Hepatocyte (in vitro differentiated cells): ENCODE measurements around the gene RIC8B. TPM values are rescaled to one million over a fixed set of nuclear protein-coding genes. Genes with fewer than 3 reads are reported as not detected.

ENCODE experiments used
- DNase-seq: peaks from one replicate; pipeline ENCODE4 v3.0.0-alpha.2; 2016; ENCODE audit warnings: low spot score
- H2AFZ ChIP-seq: fragments of 200-600 bp; sonication (generic); 2 replicates; pipeline ENCODE4 v1.6.0; 2016; ENCODE audit warnings: antibody characterized with exemption, mild to moderate bottlenecking
- H3K27ac ChIP-seq: fragments of 200-600 bp; sonication (generic); 2 replicates; pipeline ENCODE4 v1.5.1; 2016; ENCODE audit warnings: mild to moderate bottlenecking
- H3K27me3 ChIP-seq: fragments of 200-600 bp; sonication (generic); 2 replicates; pipeline ENCODE4 v1.6.1; 2016
- H3K36me3 ChIP-seq: fragments of 200-600 bp; sonication (generic); replicated peaks from 2 replicates; pipeline ENCODE4 v1.5.1; 2016; ENCODE audit warnings: low read depth; ENCODE audit not compliant: insufficient read depth
- H3K4me1 ChIP-seq: fragments of 200-600 bp; sonication (generic); 2 replicates; pipeline ENCODE4 v1.5.1; 2016; ENCODE audit warnings: mild to moderate bottlenecking, moderate library complexity; ENCODE audit not compliant: insufficient read depth
- H3K4me2 ChIP-seq: fragments of 200-600 bp; sonication (generic); 2 replicates; pipeline ENCODE4 v1.6.0; 2016
- H3K4me3 ChIP-seq: fragments of 200-600 bp; sonication (generic); 2 replicates; pipeline ENCODE4 v1.5.1; 2016; ENCODE audit warnings: mild to moderate bottlenecking
- H3K79me2 ChIP-seq: fragments of 200-600 bp; sonication (generic); 2 replicates; pipeline ENCODE4 v1.6.0; 2017; ENCODE audit warnings: mild to moderate bottlenecking
- H3K9me2 ChIP-seq: fragments of 200-600 bp; sonication (generic); replicated peaks from 2 replicates; pipeline ENCODE4 v1.6.0; 2017; ENCODE audit warnings: mild to moderate bottlenecking; ENCODE audit not compliant: insufficient read depth
- H3K9me3 ChIP-seq: fragments of 200-600 bp; sonication (generic); 2 replicates; pipeline ENCODE4 v1.5.1; 2016; ENCODE audit warnings: low read depth, mild to moderate bottlenecking
- H4K20me1 ChIP-seq: fragments of 200-600 bp; sonication (generic); 2 replicates; pipeline ENCODE4 v1.6.0; 2016; ENCODE audit warnings: mild to moderate bottlenecking; ENCODE audit not compliant: insufficient read depth, poor library complexity, severe bottlenecking
- CTCF ChIP-seq: fragments of 200-600 bp; sonication (generic); IDR thresholded peaks from 2 replicates; pipeline ENCODE4 v1.5.1; 2016; ENCODE audit warnings: antibody characterized with exemption, mild to moderate bottlenecking; ENCODE audit not compliant: poor library complexity
- EZH2 ChIP-seq: fragments of 200-600 bp; sonication (generic); IDR thresholded peaks from 2 replicates; pipeline ENCODE4 v1.6.1; 2016; ENCODE audit warnings: antibody characterized with exemption, mild to moderate bottlenecking, borderline replicate concordance
- EZH2phosphoT487 ChIP-seq: fragments of 200-600 bp; sonication (generic); IDR thresholded peaks from one replicate; pipeline ENCODE4 v1.6.1; 2018; ENCODE audit warnings: antibody characterized with exemption, mild to moderate bottlenecking, low read depth, moderate library complexity; ENCODE audit not compliant: unreplicated experiment, severe bottlenecking
- WGBS: methylation state at CpG from one replicate; pipeline ENCODE4 v1.1.6; 2016; ENCODE audit warnings: low lambda C conversion rate; ENCODE audit errors: missing lambda C conversion rate; 5-methylcytosine and 5-hydroxymethylcytosine counted together
- polyA plus RNA-seq: library from polyadenylated mRNA; unstranded; fragments of >200 nt; fragmentation: Nextera tagmentation; extraction: Ambion mirVana; gene quantifications from 2 replicates; pipeline ENCODE4 v1.2.1, GENCODE V29; 2016
- total RNA-seq: library from RNA; depleted of rRNA; stranded (reverse); fragments of >200 nt; gene quantifications from 2 replicates; pipeline ENCODE4 v1.2.3, GENCODE V29; 2014

RIC8B gene
- total and polyA plus RNA-seq, 2 experiments from 2014 or later, result 5.4 to 10.6 TPM

GRCh38 chr12:106782619-106783018 lies 8.1 kb downstream of the RIC8B start:
- H3K27me3 ChIP-seq, result no peaks in the 10 kb centered on the region
- no peak overlapping the region for H2AFZ ChIP-seq
- no peaks in the 10 kb centered on the region for H3K9me2 ChIP-seq
- no peaks in the 10 kb centered on the region for H4K20me1 ChIP-seq
- no peak overlapping the region for H3K4me2 ChIP-seq
- 61% methylated on average over 1 of the region's 1 CpG for WGBS
- DNase-seq, result no peak
- peaks cover 60% of the 10 kb centered on the region for H3K79me2 ChIP-seq
- H3K4me3 ChIP-seq, result no peak overlapping the region
- no peaks in the 10 kb centered on the region for H3K9me3 ChIP-seq
- no peak for TF ChIP-seq EZH2
- TF ChIP-seq CTCF, result no peak
- no peak for TF ChIP-seq EZH2phosphoT487
- H3K4me1 ChIP-seq, result no peaks in the 10 kb centered on the region
- H3K27ac ChIP-seq, result no peak overlapping the region
- no peaks in the 10 kb centered on the region for H3K36me3 ChIP-seq

- WGBS, result 80% methylated on average over 5 of the region's 5 CpGs
- Histone ChIP-seq H3K36me3 (no peaks in the 10 kb centered on the region), H3K27me3 (no peaks in the 10 kb centered on the region), H3K4me3 (no peak overlapping the region), H3K9me2 (no peaks in the 10 kb centered on the region), H3K9me3 (no peaks in the 10 kb centered on the region), H4K20me1 (no peaks in the 10 kb centered on the region), H3K4me2 (no peak overlapping the region), H3K27ac (no peak overlapping the region), H3K79me2 (peaks cover 52% of the 10 kb centered on the region), H3K4me1 (no peaks in the 10 kb centered on the region), H2AFZ (no peak overlapping the region)
- TF ChIP-seq CTCF, result no peak
- TF ChIP-seq EZH2, result no peak
- no peak for TF ChIP-seq EZH2phosphoT487
- DNase-seq, result no peak
These were observed 9.0 kb downstream of the RIC8B start for GRCh38 chr12:106783515-106783914.

GRCh38 chr12:106790020-106790419 lies 15.5 kb downstream of the RIC8B start:
- no peaks in the 10 kb centered on the region for H3K9me3 ChIP-seq
- no peaks in the 10 kb centered on the region for H3K4me1 ChIP-seq
- no peaks in the 10 kb centered on the region for H4K20me1 ChIP-seq
- TF ChIP-seq CTCF, result peak; percentile 19
- TF ChIP-seq EZH2, result no peak
- no peak for TF ChIP-seq EZH2phosphoT487
- no peak for DNase-seq
- H3K36me3 ChIP-seq, result no peaks in the 10 kb centered on the region
- no peaks in the 10 kb centered on the region for H3K9me2 ChIP-seq
- no peaks in the 10 kb centered on the region for H3K27me3 ChIP-seq
- no peak overlapping the region for H3K4me2 ChIP-seq
- WGBS, result 72% methylated on average over 2 of the region's 2 CpGs
- H3K4me3 ChIP-seq, result no peak overlapping the region
- H2AFZ ChIP-seq, result no peak overlapping the region
- no peak overlapping the region for H3K27ac ChIP-seq
- H3K79me2 ChIP-seq, result no peaks in the 10 kb centered on the region

- Histone ChIP-seq H3K4me1 (no peaks in the 10 kb centered on the region), H3K4me3 (no peak overlapping the region), H3K9me2 (no peaks in the 10 kb centered on the region), H3K36me3 (no peaks in the 10 kb centered on the region), H3K27me3 (no peaks in the 10 kb centered on the region), H2AFZ (no peak overlapping the region), H3K27ac (no peak overlapping the region), H4K20me1 (no peaks in the 10 kb centered on the region), H3K9me3 (no peaks in the 10 kb centered on the region), H3K79me2 (no peaks in the 10 kb centered on the region), H3K4me2 (no peak overlapping the region)
- DNase-seq, result no peak
- TF ChIP-seq EZH2, result no peak
- no peak for TF ChIP-seq CTCF
- no peak for TF ChIP-seq EZH2phosphoT487
These were observed 17.0 kb downstream of the RIC8B start for GRCh38 chr12:106791531-106791930.
